Measurements from ENCODE around the gene SGPP1.

SGPP1 gene

GRCh38 chr14:63735720-63736119, 7.9 kb upstream of the SGPP1 start (continued):
- TF ChIP-seq ZFHX2 (tag by site-specific recombination; conservative IDR thresholded peaks at IDR 0.05) (no peak), TCF7L2 (IDR thresholded peaks at IDR 0.05; ENCODE audit: borderline replicate concordance, low read depth, low read length) (no peak), ZNF518A (tag by site-specific recombination; conservative IDR thresholded peaks at IDR 0.05; ENCODE audit: low read depth) (no peak), ZNF391 (tag by site-specific recombination; IDR thresholded peaks at IDR 0.05; ENCODE audit: borderline replicate concordance, low read depth) (no peak)

GRCh38 chr14:63730659-63731058, 2.8 kb upstream of the SGPP1 start:
- TF ChIP-seq ZNF16 (tag by site-specific recombination; IDR thresholded peaks at IDR 0.05; ENCODE audit: low read depth) (peak; percentile 39; the same call in 1 of the 2 replicates), WT1 (tag by site-specific recombination; IDR thresholded peaks at IDR 0.05) (peak; percentile 64), SALL2 (tag by site-specific recombination; IDR thresholded peaks at IDR 0.05; ENCODE audit: borderline replicate concordance) (no peak)
- ChIA-PET POLR2A (no interaction called here), CTCF (no interaction called here)
- H3K36me3 ChIP-seq (ENCODE audit: control insufficient read depth in 2 of 2, insufficient read depth in 1 of 2, low read length in 2 of 2): no peaks in the 10 kb centered on the region
- H3K9me3 ChIP-seq (ENCODE audit: control insufficient read depth, insufficient read depth, low read depth, low read length): no peaks in the 10 kb centered on the region
- H3K4me1 ChIP-seq (ENCODE audit: control insufficient read depth, insufficient read depth, low read length): no peaks in the 10 kb centered on the region
- H3K27ac ChIP-seq (ENCODE audit: extremely low read depth, low read depth, low read length): no peak overlapping the region
- no peak overlapping the region for H3K4me3 ChIP-seq (ENCODE audit: low read depth, low read length)

GRCh38 chr14:63727231-63727735, 582 bp downstream of the SGPP1 start:
- TF ChIP-seq ZNF292 (tag by site-specific recombination; IDR thresholded peaks at IDR 0.05; ENCODE audit: borderline replicate concordance, low read depth): no peak
- no peak for TF ChIP-seq ZNF311 (tag by site-specific recombination; IDR thresholded peaks at IDR 0.05; ENCODE audit: borderline replicate concordance)
- no peak for TF ChIP-seq ZNF146 (tag by site-specific recombination; IDR thresholded peaks at IDR 0.05)
- TF ChIP-seq YY1 (tag by site-specific recombination; IDR thresholded peaks at IDR 0.05): 0 out of 2 replicates have a peak, but pooled peaks have one; percentile 23
- no peak for TF ChIP-seq HOXA7 (CRISPR knock-in tag; IDR thresholded peaks at IDR 0.05; ENCODE audit: borderline replicate concordance)
- 0 out of 2 replicates have a peak, but pooled peaks have one; percentile 26 for TF ChIP-seq ZNF561 (tag by site-specific recombination; IDR thresholded peaks at IDR 0.05; ENCODE audit: borderline replicate concordance)
- TF ChIP-seq ZBTB17 (tag by site-specific recombination; IDR thresholded peaks at IDR 0.05): peak; percentile 14; the same call in 1 of the 2 replicates
- TF ChIP-seq ZNF335 (tag by site-specific recombination; conservative IDR thresholded peaks at IDR 0.05): peak; percentile 96
- no peak for TF ChIP-seq ZNF580 (tag by site-specific recombination; IDR thresholded peaks at IDR 0.05)
- peak; percentile 68 for TF ChIP-seq YY2 (tag by site-specific recombination; IDR thresholded peaks at IDR 0.05)
- no peak; the same call in none of the 2 replicates for TF ChIP-seq PBX3 (CRISPR knock-in tag; IDR thresholded peaks at IDR 0.05)
- 0 out of 2 replicates have a peak, but pooled peaks have one; percentile 3 for TF ChIP-seq TRIM28 (IDR thresholded peaks at IDR 0.05; ENCODE audit: borderline replicate concordance, low read length)
- ChIA-PET POLR2A (interaction anchor here (0.5 to 1.3 kb wide), 2 partner anchors 86 to 262 kb away, joined by 5 to 6 read pairs; partner anchors contain the start of gene WDR89), CTCF (interaction anchor here (0.7 to 1.2 kb wide), 2 partner anchors 17 to 611 kb away, joined by 3 read pairs; no protein-coding TSS in a partner anchor)
- H3K9me3 ChIP-seq (ENCODE audit: control insufficient read depth, insufficient read depth, low read depth, low read length): no peaks in the 10 kb centered on the region
- peak overlapping the region; percentile 84 for H3K27ac ChIP-seq (ENCODE audit: extremely low read depth, low read depth, low read length)
- no peaks in the 10 kb centered on the region; a peak in 1 of 3 replicates for H3K36me3 ChIP-seq (ENCODE audit: control insufficient read depth in 2 of 2, insufficient read depth in 1 of 2, low read length in 2 of 2)
- H3K4me1 ChIP-seq (ENCODE audit: control insufficient read depth, insufficient read depth, low read length): no peaks in the 10 kb centered on the region
- H3K4me3 ChIP-seq (ENCODE audit: low read depth, low read length): peak overlapping the region; percentile 96

Measured in HEK293 (cell line).